Endothelial cell of umbilical vein (primary cell): ENCODE data around the gene TGFBR2. TPM values are rescaled to one million over a fixed set of nuclear protein-coding genes. Genes with fewer than 3 reads are reported as not detected.

Experiments
- BruUV-seq: library from RNA; stranded (reverse); fragments of 400-500 nt; replicated peaks from 2 replicates; lab custom pipeline; 2021; lab: Mats Ljungman, UMichigan
- CTCF ChIA-PET: fragments of 300-600, 350-600 bp; sonication (Branson Sonifier 250); formaldehyde crosslinking; loops from one replicate; lab custom pipeline; 2021; ENCODE audit warnings: antibody characterized with exemption, inconsistent platforms; lab: Charles Lee
- POLR2A ChIA-PET: fragments of 300-600, 350-600 bp; sonication (Branson Sonifier 250); formaldehyde crosslinking; loops from one replicate; lab custom pipeline; 2021; ENCODE audit warnings: antibody characterized with exemption, inconsistent platforms; lab: Charles Lee
- DNase-seq: peaks from one replicate; pipeline ENCODE4 v3.0.0-alpha.2; 2011; ENCODE audit warnings: low read depth, low spot score
- FAIRE-seq: peaks from 2 replicates; lab custom pipeline; 2011; peaks lifted over from hg19 to GRCh38; lab: Jason Lieb, UNC
- H2AFZ ChIP-seq: 2 replicates; pipeline ENCODE4 v1.6.0; 2012; ENCODE audit warnings: low read depth, low read length, control low read depth, inconsistent platforms
- H3K27ac ChIP-seq: 2 replicates; pipeline ENCODE4 v1.5.1; 2011; ENCODE audit warnings: low read depth, mild to moderate bottlenecking, control low read depth, low read length, moderate library complexity; ENCODE audit not compliant: insufficient read depth
- H3K27me3 ChIP-seq, 2 experiments: 2 replicates each; pipeline versions ENCODE4 v1.6.0 to v1.6.1; 2011; ENCODE audit warnings: low read length in 2 of 2, mixed read lengths in 1 of 2; ENCODE audit not compliant: control insufficient read depth in 2 of 2, insufficient read depth in 2 of 2
- H3K36me3 ChIP-seq, 2 experiments: 2 replicates in 1 of 2; 3 replicates in 1 of 2; pipeline ENCODE4 v1.5.1; 2011; ENCODE audit warnings: low read length in 2 of 2, mild to moderate bottlenecking in 1 of 2, moderate library complexity in 1 of 2; ENCODE audit not compliant: control insufficient read depth in 2 of 2, insufficient read depth in 2 of 2; ENCODE audit errors: extremely low read depth in 1 of 2
- H3K4me1 ChIP-seq: 3 replicates; pipeline ENCODE4 v1.5.1; 2011; ENCODE audit warnings: mild to moderate bottlenecking, low read length; ENCODE audit not compliant: control insufficient read depth, insufficient read depth; ENCODE audit errors: extremely low read depth
- H3K4me2 ChIP-seq: 2 replicates; pipeline ENCODE4 v1.6.1; 2011; ENCODE audit warnings: low read length, control low read depth, mixed read lengths; ENCODE audit not compliant: insufficient read depth
- H3K4me3 ChIP-seq, 3 experiments: fragments of 200-600 bp in 1 of 3; sonication (generic), shearing (Covaris generic) in 1 of 3; replicated peaks in 1 of 3; 2 replicates each; pipeline ENCODE4 v1.5.1; 2011 to 2016; ENCODE audit warnings: control low read depth in 3 of 3, low read length in 3 of 3, mild to moderate bottlenecking in 2 of 3, inconsistent platforms in 1 of 3, low read depth in 1 of 3, moderate library complexity in 1 of 3; ENCODE audit not compliant: insufficient read depth in 1 of 3
- H3K79me2 ChIP-seq: 2 replicates; pipeline ENCODE4 v1.6.0; 2012; ENCODE audit warnings: low read length, inconsistent platforms; ENCODE audit not compliant: control insufficient read depth, insufficient read depth
- H3K9ac ChIP-seq: replicated peaks from 2 replicates; pipeline ENCODE3; 2011; ENCODE audit warnings: low read length, control low read depth; ENCODE audit not compliant: insufficient read depth; ENCODE audit errors: extremely low read depth
- H3K9me1 ChIP-seq: replicated peaks from 3 replicates; pipeline ENCODE4 v1.6.0; 2011; ENCODE audit warnings: mild to moderate bottlenecking, low read length; ENCODE audit not compliant: control insufficient read depth, insufficient read depth; ENCODE audit errors: extremely low read depth
- H3K9me3 ChIP-seq: replicated peaks from 2 replicates; pipeline ENCODE4 v1.5.1; 2012; ENCODE audit warnings: low read length, inconsistent platforms; ENCODE audit not compliant: control insufficient read depth, insufficient read depth
- H4K20me1 ChIP-seq: replicated peaks from 2 replicates; pipeline ENCODE3; 2011; ENCODE audit warnings: mild to moderate bottlenecking, low read length; ENCODE audit not compliant: control insufficient read depth, insufficient read depth; ENCODE audit errors: extremely low read depth
- EZH2 ChIP-seq: IDR thresholded peaks from 2 replicates; pipeline ENCODE4 v1.6.1; 2012; ENCODE audit warnings: borderline replicate concordance, low read depth, mild to moderate bottlenecking, moderate library complexity, low read length, inconsistent platforms; ENCODE audit not compliant: severe bottlenecking
- FOS ChIP-seq: IDR thresholded peaks from 2 replicates; pipeline ENCODE4 v1.6.1; 2011; ENCODE audit warnings: mild to moderate bottlenecking, low read length, moderate library complexity, borderline replicate concordance; ENCODE audit not compliant: insufficient read depth
- GATA2 ChIP-seq: IDR thresholded peaks from 2 replicates; pipeline ENCODE4 v1.7.0; 2011; ENCODE audit warnings: low read depth, mild to moderate bottlenecking, moderate library complexity, mixed read lengths, low read length; ENCODE audit not compliant: insufficient read length, insufficient read depth
- JUN ChIP-seq: IDR thresholded peaks from 2 replicates; pipeline ENCODE4 v1.6.1; 2011; ENCODE audit warnings: borderline replicate concordance, low read depth; ENCODE audit not compliant: insufficient read length, insufficient read depth
- MYC ChIP-seq: IDR thresholded peaks from one replicate; pipeline ENCODE4 v1.6.1; 2011; ENCODE audit warnings: mild to moderate bottlenecking, low read depth, low read length
- POLR2A ChIP-seq: IDR thresholded peaks from 2 replicates; pipeline ENCODE4 v1.6.1; 2012; ENCODE audit warnings: low read depth, mild to moderate bottlenecking, control low read depth, low read length
- POLR2AphosphoS5 ChIP-seq: IDR thresholded peaks from 2 replicates; pipeline ENCODE4 v1.6.1; 2012; ENCODE audit warnings: low read depth, mild to moderate bottlenecking, control low read depth, low read length, moderate library complexity; ENCODE audit not compliant: insufficient read depth
- dilution Hi-C: fragments of 300-500 bp; cut with MboI; formaldehyde crosslinking; loops from one replicate; pipeline ENCODE4 v1.15.0; 2019; ENCODE audit warnings: low sequenced_read_pairs; ENCODE audit not compliant: extremely low pct_ligation_motif_present
- intact Hi-C: fragments of 100-400 bp; cut with micrococcal nuclease; formaldehyde crosslinking; loops from one replicate; pipeline ENCODE4 v1.10.0; 2022
- polyA plus RNA-seq, 4 experiments: library from polyadenylated mRNA; depleted of rRNA in 3 of 4; stranded (reverse) in 3 of 4; unstranded in 1 of 4; fragments of >200 nt; gene quantifications; 2 replicates each; pipeline versions ENCODE4 v1.2.1 to v1.2.3, GENCODE V29; 2011 to 2012; ENCODE audit warnings: missing spikeins in 1 of 4
- total RNA-seq: library from RNA; stranded (reverse); gene quantifications from 2 replicates; pipeline ENCODE4 v1.2.3, GENCODE V29; 2021
- TF ChIP-seq, protein P1 (sequence below), 2 donors: IDR thresholded peaks; 1 replicate in 1 of 2; 2 replicates in 1 of 2; pipeline ENCODE4 v1.5.1; 2011; ENCODE audit warnings: low read length in 2 of 2, mild to moderate bottlenecking in 2 of 2, moderate library complexity in 2 of 2, control low read depth in 1 of 2, inconsistent platforms in 1 of 2, low read depth in 1 of 2; ENCODE audit not compliant: insufficient read depth in 1 of 2; ENCODE audit errors: extremely low read depth in 1 of 2
- TF ChIP-seq, protein P2 (sequence below): IDR thresholded peaks from 2 replicates; pipeline ENCODE4 v1.6.1; 2011; ENCODE audit not compliant: insufficient read depth, insufficient read length

The TGFBR2 gene
- total and polyA plus RNA-seq, 2 donors (not counting 3 experiments of a cell fraction or from before 2014, with no cell fraction given) = 227 to 250 TPM

DNA sequence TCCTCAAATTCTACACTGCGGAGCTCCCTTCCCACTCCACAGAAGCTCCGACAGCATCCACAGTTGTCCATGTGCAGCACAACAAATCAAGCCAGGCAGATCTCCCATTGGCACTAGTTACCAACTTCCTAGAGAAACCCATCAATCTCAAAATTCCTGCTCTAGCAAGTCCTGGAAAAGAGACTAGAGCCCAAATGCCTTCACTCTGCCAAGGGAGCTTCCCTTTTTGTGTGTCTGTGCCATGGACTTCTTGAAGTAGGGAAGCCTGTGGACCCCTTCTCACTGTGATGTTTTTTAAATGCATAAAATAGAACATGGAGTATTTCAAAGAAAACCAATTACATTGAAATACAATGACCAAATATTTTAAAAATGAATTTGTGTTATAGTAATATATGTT, 59.1 kb downstream of the TGFBR2 start:
- Histone ChIP-seq H3K9ac (peak overlapping the region; percentile 64), H3K27me3 (no peaks in the 10 kb centered on the region), H3K9me3 (no peaks in the 10 kb centered on the region), H3K36me3 (peaks cover 6 to 33% of the 10 kb centered on the region in 2 experiments), H3K9me1 (no peaks in the 10 kb centered on the region), H4K20me1 (no peaks in the 10 kb centered on the region), H3K79me2 (peaks cover 78% of the 10 kb centered on the region), H3K4me3 (no peak overlapping the region), H3K4me1 (peaks cover 72% of the 10 kb centered on the region), H2AFZ (no peak overlapping the region), H3K4me2 (peak overlapping the region; percentile 64), H3K27ac (peak overlapping the region; percentile 90)
- intact Hi-C loops = loop anchor here (1.0 kb wide), 1 partner anchor 28 kb away; no protein-coding TSS in a partner anchor
- DNase-seq (no peak), FAIRE-seq (no peak)
- ChIA-PET CTCF (interaction anchor here (1.2 to 3.4 kb wide), 7 partner anchors 10 to 623 kb away, joined by 3 to 14 read pairs (median 7); no protein-coding TSS in a partner anchor), POLR2A (interaction anchor here (1.2 kb wide), 1 partner anchor 59 kb away, joined by 5 read pairs; the partner anchor contains the start of gene TGFBR2)
- TF ChIP-seq MYC (no peak), JUN (no peak), FOS (no peak), GATA2 (no peak), POLR2AphosphoS5 (no peak), EZH2 (no peak), POLR2A (no peak)
- TF ChIP-seq, protein P1, sequence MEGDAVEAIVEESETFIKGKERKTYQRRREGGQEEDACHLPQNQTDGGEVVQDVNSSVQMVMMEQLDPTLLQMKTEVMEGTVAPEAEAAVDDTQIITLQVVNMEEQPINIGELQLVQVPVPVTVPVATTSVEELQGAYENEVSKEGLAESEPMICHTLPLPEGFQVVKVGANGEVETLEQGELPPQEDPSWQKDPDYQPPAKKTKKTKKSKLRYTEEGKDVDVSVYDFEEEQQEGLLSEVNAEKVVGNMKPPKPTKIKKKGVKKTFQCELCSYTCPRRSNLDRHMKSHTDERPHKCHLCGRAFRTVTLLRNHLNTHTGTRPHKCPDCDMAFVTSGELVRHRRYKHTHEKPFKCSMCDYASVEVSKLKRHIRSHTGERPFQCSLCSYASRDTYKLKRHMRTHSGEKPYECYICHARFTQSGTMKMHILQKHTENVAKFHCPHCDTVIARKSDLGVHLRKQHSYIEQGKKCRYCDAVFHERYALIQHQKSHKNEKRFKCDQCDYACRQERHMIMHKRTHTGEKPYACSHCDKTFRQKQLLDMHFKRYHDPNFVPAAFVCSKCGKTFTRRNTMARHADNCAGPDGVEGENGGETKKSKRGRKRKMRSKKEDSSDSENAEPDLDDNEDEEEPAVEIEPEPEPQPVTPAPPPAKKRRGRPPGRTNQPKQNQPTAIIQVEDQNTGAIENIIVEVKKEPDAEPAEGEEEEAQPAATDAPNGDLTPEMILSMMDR (IDR thresholded peaks at IDR 0.05; ENCODE audit: extremely low read depth in 1 of 2, insufficient read depth in 1 of 2, low read depth in 1 of 2, low read length in 2 of 2) = no peak
- TF ChIP-seq, protein P2, sequence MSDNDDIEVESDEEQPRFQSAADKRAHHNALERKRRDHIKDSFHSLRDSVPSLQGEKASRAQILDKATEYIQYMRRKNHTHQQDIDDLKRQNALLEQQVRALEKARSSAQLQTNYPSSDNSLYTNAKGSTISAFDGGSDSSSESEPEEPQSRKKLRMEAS = no peak
- dilution Hi-C loops = no loop called here
- BruUV-seq = no TSS peak
